ENCODE data around the gene SRMS. TPM values are rescaled to one million over a fixed set of nuclear protein-coding genes. Genes with fewer than 3 reads are reported as not detected.

SRMS gene
- total RNA-seq, 1 experiment from 2014 or later, result 0.79 TPM

- H2AFZ ChIP-seq (ENCODE audit: low read length), result no peak overlapping the region
- no CpG with 5 or more reads among the region's 28 CpGs for WGBS (ENCODE audit: extremely low coverage, insufficient read length, low lambda C conversion rate)
- H3K4me3 Mint-ChIP-seq, result no peak overlapping the region
These were observed 13.6 kb downstream of the SRMS start for GRCh38 chr20:63533871-63534393.

More at GRCh38 chr20:63533871-63534393, 13.6 kb downstream of the SRMS start:
- DNase-seq, result no peak
- H3K14ac ChIP-seq (ENCODE audit: insufficient read depth, low read length), result no peak overlapping the region; the same call in 1 of the 2 replicates
- no peak overlapping the region for H4K5ac ChIP-seq (ENCODE audit: insufficient read length, low read depth, low read length)
- no peak overlapping the region for H2AK5ac ChIP-seq (ENCODE audit: insufficient read length, low read length)
- H3K4me1 ChIP-seq (ENCODE audit: insufficient read depth, low read length), result no peaks in the 10 kb centered on the region
- no peak overlapping the region for H2BK5ac ChIP-seq (ENCODE audit: insufficient read length, low read length)
- H3K4ac ChIP-seq (ENCODE audit: low read depth, low read length), result no peak overlapping the region
- H3K9me3 ChIP-seq (ENCODE audit: control insufficient read depth, low read depth, low read length), result no peaks in the 10 kb centered on the region
- no peak overlapping the region for H2BK12ac ChIP-seq (ENCODE audit: insufficient read length, low read depth, low read length)
- peaks cover 5% of the 10 kb centered on the region for H4K20me1 ChIP-seq (ENCODE audit: control insufficient read depth, insufficient read depth, insufficient read length)
- Mint-ChIP-seq H3K27me3 (ENCODE audit: low read depth) (no peaks in the 10 kb centered on the region), H3K4me1 (peaks cover 3 to 8% of the 10 kb centered on the region in 2 experiments; a peak in 3 of 4 replicates), H3K9me3 (no peaks in the 10 kb centered on the region), H3K36me3 (ENCODE audit: insufficient read depth in 1 of 3, low read depth in 3 of 3) (no peaks in the 10 kb centered on the region), H3K27ac (no peak overlapping the region)
- no peak overlapping the region for H3K27ac ChIP-seq (ENCODE audit: insufficient read length, low read depth, low read length)
- H3K79me2 ChIP-seq (ENCODE audit: insufficient read depth, low read length), result no peaks in the 10 kb centered on the region
- no peak overlapping the region; the same call in 1 of the 2 replicates for H2BK15ac ChIP-seq (ENCODE audit: low read depth, low read length)
- no peak overlapping the region for H2BK120ac ChIP-seq (ENCODE audit: low read depth, low read length, poor library complexity, severe bottlenecking)
- no peaks in the 10 kb centered on the region for H3K27me3 ChIP-seq (ENCODE audit: insufficient read depth, low read length)
- no peak overlapping the region for H3K18ac ChIP-seq (ENCODE audit: insufficient read length, low read depth, low read length)
- H3K4me2 ChIP-seq (ENCODE audit: insufficient read depth, insufficient read length, low read length), result no peak overlapping the region
- no peak overlapping the region for H3T11ph ChIP-seq (ENCODE audit: low read length)
- no peak overlapping the region for H3K56ac ChIP-seq (ENCODE audit: insufficient read length, low read depth, low read length)
- H3K23ac ChIP-seq (ENCODE audit: insufficient read length, low read depth, low read length), result no peak overlapping the region
- no peak overlapping the region for H4K91ac ChIP-seq (ENCODE audit: insufficient read length, low read depth, low read length)
- H3K23me2 ChIP-seq (ENCODE audit: insufficient read length, low read depth, low read length, poor library complexity, severe bottlenecking), result no peaks in the 10 kb centered on the region
- TF ChIP-seq, protein P1, sequence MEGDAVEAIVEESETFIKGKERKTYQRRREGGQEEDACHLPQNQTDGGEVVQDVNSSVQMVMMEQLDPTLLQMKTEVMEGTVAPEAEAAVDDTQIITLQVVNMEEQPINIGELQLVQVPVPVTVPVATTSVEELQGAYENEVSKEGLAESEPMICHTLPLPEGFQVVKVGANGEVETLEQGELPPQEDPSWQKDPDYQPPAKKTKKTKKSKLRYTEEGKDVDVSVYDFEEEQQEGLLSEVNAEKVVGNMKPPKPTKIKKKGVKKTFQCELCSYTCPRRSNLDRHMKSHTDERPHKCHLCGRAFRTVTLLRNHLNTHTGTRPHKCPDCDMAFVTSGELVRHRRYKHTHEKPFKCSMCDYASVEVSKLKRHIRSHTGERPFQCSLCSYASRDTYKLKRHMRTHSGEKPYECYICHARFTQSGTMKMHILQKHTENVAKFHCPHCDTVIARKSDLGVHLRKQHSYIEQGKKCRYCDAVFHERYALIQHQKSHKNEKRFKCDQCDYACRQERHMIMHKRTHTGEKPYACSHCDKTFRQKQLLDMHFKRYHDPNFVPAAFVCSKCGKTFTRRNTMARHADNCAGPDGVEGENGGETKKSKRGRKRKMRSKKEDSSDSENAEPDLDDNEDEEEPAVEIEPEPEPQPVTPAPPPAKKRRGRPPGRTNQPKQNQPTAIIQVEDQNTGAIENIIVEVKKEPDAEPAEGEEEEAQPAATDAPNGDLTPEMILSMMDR (conservative IDR thresholded peaks at IDR 0.05), result no peak
- no peak overlapping the region for H3K9ac ChIP-seq (ENCODE audit: extremely low read depth, insufficient read length, low read length)
- no peaks in the 10 kb centered on the region for H3K79me1 ChIP-seq (ENCODE audit: insufficient read depth, low read depth, low read length, poor library complexity, severe bottlenecking)
- no peak overlapping the region for H4K8ac ChIP-seq (replicated peaks; ENCODE audit: insufficient read length, low read depth, low read length)
- H2BK20ac ChIP-seq (ENCODE audit: low read depth, low read length, poor library complexity, severe bottlenecking), result no peak overlapping the region

Data from H9 (cell line).